Measurements from ENCODE around the gene PRKG2. TPM values are rescaled to one million over a fixed set of nuclear protein-coding genes. Genes with fewer than 3 reads are reported as not detected.

The PRKG2 gene
- total RNA-seq, 4 donors from 2014 or later, result 8.2 to 16.0 (median 9.0) TPM; not detected in 1

DNA sequence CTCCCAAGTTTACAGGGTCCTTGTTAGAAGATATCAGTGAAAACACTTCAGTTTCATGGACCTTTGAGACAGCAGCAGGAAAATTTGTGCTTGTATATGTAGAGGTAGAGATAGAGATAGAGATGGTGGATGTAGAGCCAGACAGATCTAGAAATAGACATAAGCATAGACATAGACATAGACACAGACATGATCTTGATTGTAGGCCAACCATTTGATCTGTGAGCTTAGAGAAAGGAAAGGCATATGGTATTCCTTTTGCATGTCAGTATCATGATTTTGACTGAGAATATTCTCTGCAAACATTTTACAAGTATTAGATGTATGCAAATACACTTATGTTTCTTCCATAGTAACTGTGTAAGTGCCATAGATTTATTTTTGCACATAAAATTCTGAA lies 65.0 kb downstream of the PRKG2 start:
- H3K9me3 ChIP-seq, result no peaks in the 10 kb centered on the region
- no peaks in the 10 kb centered on the region for H3K27me3 ChIP-seq
- intact Hi-C loops (cut with DNase I; ENCODE audit: low total_unique reads), result no loop called here
- H3K36me3 ChIP-seq, result no peaks in the 10 kb centered on the region
- H3K4me1 ChIP-seq, result peaks cover 0 to 3% (median 0%) of the 10 kb centered on the region in 4 donors
- no peak overlapping the region for H3K4me3 ChIP-seq
- no peak for TF ChIP-seq EP300 (IDR thresholded peaks at IDR 0.05; ENCODE audit: low read depth)
- TF ChIP-seq POLR2AphosphoS5 (IDR thresholded peaks at IDR 0.05), result no peak
- TF ChIP-seq, protein P1, sequence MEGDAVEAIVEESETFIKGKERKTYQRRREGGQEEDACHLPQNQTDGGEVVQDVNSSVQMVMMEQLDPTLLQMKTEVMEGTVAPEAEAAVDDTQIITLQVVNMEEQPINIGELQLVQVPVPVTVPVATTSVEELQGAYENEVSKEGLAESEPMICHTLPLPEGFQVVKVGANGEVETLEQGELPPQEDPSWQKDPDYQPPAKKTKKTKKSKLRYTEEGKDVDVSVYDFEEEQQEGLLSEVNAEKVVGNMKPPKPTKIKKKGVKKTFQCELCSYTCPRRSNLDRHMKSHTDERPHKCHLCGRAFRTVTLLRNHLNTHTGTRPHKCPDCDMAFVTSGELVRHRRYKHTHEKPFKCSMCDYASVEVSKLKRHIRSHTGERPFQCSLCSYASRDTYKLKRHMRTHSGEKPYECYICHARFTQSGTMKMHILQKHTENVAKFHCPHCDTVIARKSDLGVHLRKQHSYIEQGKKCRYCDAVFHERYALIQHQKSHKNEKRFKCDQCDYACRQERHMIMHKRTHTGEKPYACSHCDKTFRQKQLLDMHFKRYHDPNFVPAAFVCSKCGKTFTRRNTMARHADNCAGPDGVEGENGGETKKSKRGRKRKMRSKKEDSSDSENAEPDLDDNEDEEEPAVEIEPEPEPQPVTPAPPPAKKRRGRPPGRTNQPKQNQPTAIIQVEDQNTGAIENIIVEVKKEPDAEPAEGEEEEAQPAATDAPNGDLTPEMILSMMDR (IDR thresholded peaks at IDR 0.05), result no peak
- no peak for TF ChIP-seq POLR2A (IDR thresholded peaks at IDR 0.05)
- no peak overlapping the region for H3K27ac ChIP-seq
- no peak for DNase-seq
- in situ Hi-C loops (cut with MboI; ENCODE audit: low pct_ligation_motif_present in 1 of 4, low pct_unique_long_range_greater_than_20kb in 1 of 4, low sequenced_read_pairs in 3 of 4), result no loop called here

DNA sequence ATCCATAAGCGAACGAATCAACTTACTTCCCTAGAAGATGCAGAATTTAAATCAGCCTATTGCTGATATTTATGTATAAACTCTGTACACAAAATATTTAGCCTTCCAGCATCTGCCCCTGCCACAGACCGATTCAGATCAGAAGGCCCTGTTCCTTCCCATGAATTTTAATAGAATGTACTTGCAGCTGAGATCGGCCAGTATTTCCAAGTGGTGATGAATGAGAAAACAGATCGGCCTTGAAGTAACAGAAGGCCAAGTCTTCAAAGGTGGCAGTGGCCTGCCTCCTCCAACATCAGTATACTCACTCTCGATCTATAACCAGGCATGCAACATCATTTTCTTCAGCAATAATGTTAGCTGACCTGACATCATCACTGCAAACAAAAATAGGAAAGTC lies 66.4 kb downstream of the PRKG2 start:
- H3K27me3 ChIP-seq, result no peaks in the 10 kb centered on the region
- no peak for TF ChIP-seq EP300 (IDR thresholded peaks at IDR 0.05; ENCODE audit: low read depth)
- no peak for TF ChIP-seq POLR2A (IDR thresholded peaks at IDR 0.05)
- TF ChIP-seq, protein P1 (IDR thresholded peaks at IDR 0.05), result no peak
- no peak for TF ChIP-seq POLR2AphosphoS5 (IDR thresholded peaks at IDR 0.05)
- intact Hi-C loops (cut with DNase I; ENCODE audit: low total_unique reads), result no loop called here
- no peaks in the 10 kb centered on the region for H3K36me3 ChIP-seq
- no peak overlapping the region for H3K4me3 ChIP-seq
- no peak overlapping the region for H3K27ac ChIP-seq
- no peaks in the 10 kb centered on the region for H3K9me3 ChIP-seq
- no peak for DNase-seq
- WGBS, 2 donors (ENCODE audit: low coverage in 1 of 2), result 87 to 94% methylated on average over 2 to 6 of the region's 6 CpGs
- peaks cover 0 to 8% (median 0%) of the 10 kb centered on the region in 4 donors for H3K4me1 ChIP-seq
- in situ Hi-C loops (cut with MboI; ENCODE audit: low pct_ligation_motif_present in 1 of 4, low pct_unique_long_range_greater_than_20kb in 1 of 4, low sequenced_read_pairs in 3 of 4), result no loop called here

DNA sequence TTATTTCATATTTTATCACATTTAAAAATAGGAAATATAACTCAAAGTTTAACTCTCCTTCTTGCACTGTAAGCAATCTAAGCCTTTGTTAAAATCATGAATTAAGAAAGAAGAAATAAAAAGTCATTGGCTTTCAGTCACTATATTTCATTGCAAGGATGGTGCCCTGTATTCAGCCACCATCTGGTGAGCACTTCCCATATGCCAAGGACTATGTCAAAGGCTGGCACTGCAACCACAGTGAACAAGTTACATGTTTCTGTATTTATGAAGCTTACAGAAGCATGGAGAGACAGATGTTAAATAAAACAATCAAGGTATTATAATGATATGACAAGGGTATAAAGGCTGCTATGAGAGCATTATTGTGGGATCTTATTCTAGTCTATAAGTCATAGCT lies 68.6 kb downstream of the PRKG2 start:
- Histone ChIP-seq H3K4me3 (no peak overlapping the region), H3K4me1 (peaks cover 0 to 12% (median 5%) of the 10 kb centered on the region in 4 donors), H3K36me3 (no peaks in the 10 kb centered on the region), H3K9me3 (no peaks in the 10 kb centered on the region), H3K27me3 (no peaks in the 10 kb centered on the region), H3K27ac (no peak overlapping the region)
- in situ Hi-C loops (cut with MboI; ENCODE audit: low pct_ligation_motif_present in 1 of 4, low pct_unique_long_range_greater_than_20kb in 1 of 4, low sequenced_read_pairs in 3 of 4), result no loop called here
- TF ChIP-seq EP300 (IDR thresholded peaks at IDR 0.05; ENCODE audit: low read depth) (no peak), POLR2A (IDR thresholded peaks at IDR 0.05) (no peak), POLR2AphosphoS5 (IDR thresholded peaks at IDR 0.05) (no peak)
- TF ChIP-seq, protein P1 (IDR thresholded peaks at IDR 0.05), result no peak
- DNase-seq, result no peak
- intact Hi-C loops (cut with DNase I; ENCODE audit: low total_unique reads), result no loop called here

DNA sequence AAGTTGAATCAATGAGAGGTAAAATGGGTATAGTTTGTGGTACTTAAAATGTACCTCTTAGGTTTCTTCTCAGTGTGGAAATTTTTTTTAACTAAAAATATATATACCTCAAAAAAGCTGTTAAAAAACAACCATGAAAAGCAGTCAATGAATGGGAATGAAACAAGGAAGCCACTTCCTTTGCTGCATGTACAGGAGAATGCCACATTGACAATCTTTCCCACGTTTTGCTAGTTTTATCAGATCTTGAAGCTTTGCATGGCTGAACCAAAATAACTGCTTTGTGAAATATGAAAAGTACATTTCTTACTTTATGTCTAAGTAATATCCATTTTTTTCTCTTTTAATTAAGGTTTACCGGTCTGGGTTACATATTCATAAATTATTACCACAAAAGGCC lies 71.8 kb downstream of the PRKG2 start:
- peak overlapping the region in 3 of 4 donors; percentile 22 to 53 (median 33) for H3K27ac ChIP-seq
- TF ChIP-seq POLR2A (IDR thresholded peaks at IDR 0.05), result no peak
- TF ChIP-seq, protein P1 (IDR thresholded peaks at IDR 0.05), result no peak
- no peak for TF ChIP-seq POLR2AphosphoS5 (IDR thresholded peaks at IDR 0.05)
- TF ChIP-seq EP300 (IDR thresholded peaks at IDR 0.05; ENCODE audit: low read depth), result no peak
- no peaks in the 10 kb centered on the region for H3K9me3 ChIP-seq
- H3K36me3 ChIP-seq, result no peaks in the 10 kb centered on the region
- H3K4me3 ChIP-seq, result no peak overlapping the region
- peaks cover 0 to 12% (median 5%) of the 10 kb centered on the region in 4 donors for H3K4me1 ChIP-seq
- 52 to 58% methylated on average over 2 of the region's 2 CpGs for WGBS, 2 donors (ENCODE audit: low coverage in 1 of 2)
- intact Hi-C loops (cut with DNase I; ENCODE audit: low total_unique reads) (loop anchor here (5.0 kb wide), 1 partner anchor 1544 kb away; no protein-coding TSS in a partner anchor), in situ Hi-C loops (cut with MboI; ENCODE audit: low pct_ligation_motif_present in 1 of 4, low pct_unique_long_range_greater_than_20kb in 1 of 4, low sequenced_read_pairs in 3 of 4) (no loop called here)
- no peak for DNase-seq
- H3K27me3 ChIP-seq, result no peaks in the 10 kb centered on the region

All from transverse colon (tissue), 4 donors.